GM12891 (cell line): Measurements from ENCODE around the gene CEP83.
A peak's percentile ranks its signal among the peaks of the same experiment; 100 is the strongest.
"Not testable (repeated sequence)": the region's sequence is repeated elsewhere in the genome, so short reads cannot be mapped to it uniquely, and the experiment has no call there.

Experiments
- DNase-seq: peaks from one replicate; pipeline ENCODE4 v3.0.0; 2011; ENCODE audit warnings: low spot score; ENCODE audit not compliant: insufficient read length
- FAIRE-seq: peaks from 2 replicates; lab custom pipeline; 2011; peaks lifted over from hg19 to GRCh38; lab: Jason Lieb, UNC
- PAX5 ChIP-seq: IDR thresholded peaks from 2 replicates; pipeline ENCODE4 v1.6.1; 2011; ENCODE audit warnings: low read length, moderate library complexity, mild to moderate bottlenecking; ENCODE audit not compliant: insufficient read depth, severe bottlenecking
- POLR2A ChIP-seq: IDR thresholded peaks from 2 replicates; pipeline ENCODE4 v1.6.1; 2011; ENCODE audit warnings: low read depth, low read length, control low read depth
- POLR2AphosphoS5 ChIP-seq: IDR thresholded peaks from 2 replicates; pipeline ENCODE4 v1.6.1; 2011; ENCODE audit warnings: low read depth, low read length, control low read depth
- POU2F2 ChIP-seq: IDR thresholded peaks from 2 replicates; pipeline ENCODE4 v1.6.1; 2011; ENCODE audit warnings: low read depth, mild to moderate bottlenecking, control low read depth, low read length, moderate library complexity
- SPI1 ChIP-seq: IDR thresholded peaks from 2 replicates; pipeline ENCODE4 v1.6.1; 2011; ENCODE audit warnings: low read depth, low read length, control low read depth
- TAF1 ChIP-seq: IDR thresholded peaks from 2 replicates; pipeline ENCODE4 v1.6.1; 2011; ENCODE audit warnings: low read depth, low read length, control low read depth

Gene CEP83

GRCh38 chr12:94495445-94496115, 35.9 kb upstream of the CEP83 start:
- FAIRE-seq: no peak
- no peak for TF ChIP-seq POLR2AphosphoS5
- TF ChIP-seq PAX5: no peak
- TF ChIP-seq SPI1: no peak
- no peak for TF ChIP-seq POLR2A
- no peak for TF ChIP-seq POU2F2
- no peak for TF ChIP-seq TAF1
- no peak for DNase-seq

GRCh38 chr12:94491489-94491888, 31.8 kb upstream of the CEP83 start:
- TF ChIP-seq POLR2AphosphoS5: no peak
- TF ChIP-seq PAX5: no peak
- no peak for TF ChIP-seq TAF1
- TF ChIP-seq POU2F2: no peak
- no peak for TF ChIP-seq SPI1
- TF ChIP-seq POLR2A: no peak
- DNase-seq: no peak
- FAIRE-seq: no peak

GRCh38 chr12:94488463-94488862, 28.8 kb upstream of the CEP83 start:
- DNase-seq (peak; percentile 20), FAIRE-seq (peak; percentile 86)
- TF ChIP-seq POLR2AphosphoS5: no peak
- no peak for TF ChIP-seq POLR2A
- TF ChIP-seq PAX5: no peak
- TF ChIP-seq SPI1: peak; percentile 98
- no peak for TF ChIP-seq TAF1
- no peak for TF ChIP-seq POU2F2

GRCh38 chr12:94481734-94482133, 22.1 kb upstream of the CEP83 start:
- no peak for DNase-seq
- TF ChIP-seq PAX5 (no peak), SPI1 (no peak), POLR2AphosphoS5 (no peak), POU2F2 (no peak), POLR2A (no peak), TAF1 (no peak)
- no peak for FAIRE-seq

- no peak for FAIRE-seq
- DNase-seq: no peak
- TF ChIP-seq PAX5 (no peak), TAF1 (no peak), SPI1 (no peak), POU2F2 (no peak), POLR2A (no peak), POLR2AphosphoS5 (no peak)
Measured at GRCh38 chr12:94469522-94469921, 9.9 kb upstream of the CEP83 start.

GRCh38 chr12:94460616-94460959, 921 bp upstream of the CEP83 start:
- no peak for TF ChIP-seq POLR2A
- TF ChIP-seq SPI1: no peak
- no peak for TF ChIP-seq POU2F2
- TF ChIP-seq TAF1: no peak
- TF ChIP-seq POLR2AphosphoS5: no peak
- TF ChIP-seq PAX5: no peak
- DNase-seq: no peak
- peak; percentile 13 for FAIRE-seq

- TF ChIP-seq POU2F2: no peak
- FAIRE-seq: peak; percentile 60
- no peak for DNase-seq
Measured at GRCh38 chr12:94458877-94459727, 565 bp downstream of the CEP83 start.

- DNase-seq (no peak), FAIRE-seq (no peak)
- TF ChIP-seq SPI1 (no peak), POU2F2 (no peak), PAX5 (no peak), POLR2AphosphoS5 (no peak), TAF1 (no peak), POLR2A (no peak)
Measured at GRCh38 chr12:94457311-94457710, 2.4 kb downstream of the CEP83 start.

- FAIRE-seq, DNase-seq: not testable (repeated sequence)
Measured at GRCh38 chr12:94454318-94454717, 5.3 kb downstream of the CEP83 start.

- FAIRE-seq (no peak), DNase-seq (no peak)
- TF ChIP-seq POU2F2: no peak
- no peak for TF ChIP-seq PAX5
- no peak for TF ChIP-seq SPI1
- no peak for TF ChIP-seq TAF1
- no peak for TF ChIP-seq POLR2AphosphoS5
- TF ChIP-seq POLR2A: no peak
Measured at GRCh38 chr12:94445662-94446061, 14.0 kb downstream of the CEP83 start.

- TF ChIP-seq POLR2A: no peak
- FAIRE-seq (no peak), DNase-seq (no peak)
Measured at GRCh38 chr12:94437303-94437702, 22.4 kb downstream of the CEP83 start.
